Spleen (tissue), 11 donors: Measurements from ENCODE around the gene CAPN10. TPM values are rescaled to one million over a fixed set of nuclear protein-coding genes. Genes with fewer than 3 reads are reported as not detected.

ENCODE experiments used
- DNase-seq: peaks from one replicate; pipeline ENCODE4 v3.0.0-alpha.2; 2020
- H3K27ac ChIP-seq, 8 donors: fragments of 200-600 bp; sonication (generic) in 7 of 8; 1 replicate in 4 of 8; 2 replicates in 4 of 8; pipeline versions ENCODE4 v1.5.0 to v1.8.0; 2016 to 2021; ENCODE audit warnings: inconsistent platforms in 4 of 8, mild to moderate bottlenecking in 4 of 8, moderate library complexity in 1 of 8
- H3K27me3 ChIP-seq, 7 donors: fragments of 200-600 bp; sonication (generic) in 6 of 7; replicated peaks in 1 of 7; 1 replicate in 4 of 7; 2 replicates in 3 of 7; pipeline versions ENCODE4 v1.5.0 to v1.8.0; 2016 to 2021; ENCODE audit warnings: inconsistent platforms in 3 of 7, mild to moderate bottlenecking in 1 of 7
- H3K36me3 ChIP-seq, 6 donors: fragments of 200-600 bp; sonication (generic) in 5 of 6; 1 replicate in 4 of 6; 2 replicates in 2 of 6; pipeline versions ENCODE4 v1.5.0 to v1.8.0; 2016 to 2021; ENCODE audit warnings: inconsistent platforms in 2 of 6
- H3K4me1 ChIP-seq, 6 donors: fragments of 200-600 bp; sonication (generic) in 5 of 6; 1 replicate in 3 of 6; 2 replicates in 3 of 6; pipeline versions ENCODE4 v1.5.0 to v1.8.0; 2016 to 2021; ENCODE audit warnings: inconsistent platforms in 3 of 6
- H3K4me3 ChIP-seq, 8 donors: fragments of 200-600 bp; sonication (generic) in 7 of 8; 1 replicate in 4 of 8; 2 replicates in 4 of 8; pipeline versions ENCODE4 v1.5.0 to v1.8.0; 2016 to 2021; ENCODE audit warnings: inconsistent platforms in 4 of 8, mild to moderate bottlenecking in 4 of 8, moderate library complexity in 2 of 8
- H3K9me3 ChIP-seq, 8 donors: fragments of 200-600 bp; sonication (generic) in 7 of 8; 1 replicate in 4 of 8; 2 replicates in 4 of 8; pipeline versions ENCODE4 v1.5.0 to v1.8.0; 2016 to 2021; ENCODE audit warnings: inconsistent platforms in 4 of 8
- POLR2A ChIP-seq, 3 donors: fragments of 450-650 bp; IDR thresholded peaks; one replicate each; pipeline ENCODE4 v1.5.1; 2017; ENCODE audit warnings: antibody characterized with exemption in 3 of 3, mild to moderate bottlenecking in 1 of 3
- POLR2AphosphoS5 ChIP-seq, 3 donors: sonication (generic); formaldehyde crosslinking; IDR thresholded peaks; one replicate each; pipeline ENCODE4 v1.5.1; 2017; ENCODE audit warnings: antibody characterized with exemption in 3 of 3
- WGBS, 5 donors: extraction: QIAGEN DNeasy Blood & Tissue Kit in 3 of 5; methylation state at CpG; one replicate each; pipeline versions ENCODE4 v1.1.5 to v1.1.7; 2013 to 2018; 5-methylcytosine and 5-hydroxymethylcytosine counted together
- intact Hi-C: fragments of 100-400 bp; cut with DNase I; formaldehyde crosslinking; loops from one replicate; pipeline ENCODE4 v1.15.0; 2023; ENCODE audit warnings: low total_unique reads
- polyA plus RNA-seq, 3 donors: library from polyadenylated mRNA; stranded (reverse); fragments of 200-250 nt; gene quantifications; one replicate each; pipeline ENCODE4 v1.2.1, GENCODE V29; 2013
- total RNA-seq, 7 donors: library from RNA; depleted of rRNA in 3 of 7; stranded (reverse); fragments of >200 nt in 3 of 7; fragmentation: NEBNext Ultra II Directional in 4 of 7; extraction: Animal tissue kit (Norgen Biotek cat#: 25700) in 4 of 7; gene quantifications; one replicate each; pipeline versions ENCODE4 v1.1.0 to v1.2.1, GENCODE V29; 2016 to 2021
- TF ChIP-seq, protein P1 (sequence below), 11 experiments: fragments of 200-600 bp in 7 of 11; fragments of 450-650 bp in 4 of 11; sonication (generic) in 4 of 11; IDR thresholded peaks in 8 of 11; conservative IDR thresholded peaks in 3 of 11; 1 replicate in 7 of 11; 2 replicates in 4 of 11; pipeline versions ENCODE4 v1.4.0 to v1.8.0; 2016 to 2021; ENCODE audit warnings: antibody characterized with exemption in 11 of 11, inconsistent platforms in 4 of 11, mild to moderate bottlenecking in 1 of 11
- donor health status: healthy with polysubstance abuse.
- donor health status: DM: no; HTN: no; CAD: no; lungs with moderate emphysema.
- donor health status: DM: no; HTN: no; CAD: no.
- donor health status: Bipolar disorder and iron deficiency.
- donor health status: healthy.
- donor health status: DM: no; HTN: no; CAD: no.
- donor health status: DM: yes; HTN: yes; CAD: no.

CAPN10 gene
- total and polyA plus RNA-seq, 10 donors, result 34.7 to 83.1 (median 60.5) TPM

DNA sequence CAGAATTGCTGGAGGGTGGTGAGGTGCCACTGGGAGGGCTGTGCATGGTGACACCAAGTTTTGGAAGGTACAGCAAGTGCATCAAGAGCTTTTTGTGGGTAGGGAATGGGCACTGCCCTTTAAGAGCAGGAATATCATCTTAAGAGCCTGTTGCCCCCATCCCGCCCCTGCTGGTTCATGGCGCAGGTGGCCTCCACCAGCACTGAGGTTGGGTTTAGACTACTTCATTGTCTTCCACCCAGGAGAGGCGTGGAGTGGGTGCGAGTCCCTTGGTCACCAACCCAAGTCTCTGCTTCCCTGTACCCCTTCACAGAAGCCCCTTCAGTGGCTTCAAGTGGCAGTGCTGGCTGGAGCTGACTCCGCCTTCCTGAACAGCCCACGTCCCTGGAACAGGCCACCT is 10.5 kb upstream of the CAPN10 start:
- Histone ChIP-seq H3K27me3 (no peaks in the 10 kb centered on the region), H3K27ac (no peak overlapping the region), H3K36me3 (peaks cover 3 to 86% (median 65%) of the 10 kb centered on the region in 6 donors), H3K9me3 (peaks cover 0 to 3% (median 2%) of the 10 kb centered on the region in 8 donors), H3K4me3 (no peak overlapping the region), H3K4me1 (peaks cover 7 to 54% (median 31%) of the 10 kb centered on the region in 6 donors)
- WGBS, 5 donors, result 78 to 93% (median 85%) methylated on average over 4 to 6 of the region's 6 CpGs
- peak; percentile 57 for DNase-seq
- intact Hi-C loops, result no loop called here
- TF ChIP-seq, protein P1, sequence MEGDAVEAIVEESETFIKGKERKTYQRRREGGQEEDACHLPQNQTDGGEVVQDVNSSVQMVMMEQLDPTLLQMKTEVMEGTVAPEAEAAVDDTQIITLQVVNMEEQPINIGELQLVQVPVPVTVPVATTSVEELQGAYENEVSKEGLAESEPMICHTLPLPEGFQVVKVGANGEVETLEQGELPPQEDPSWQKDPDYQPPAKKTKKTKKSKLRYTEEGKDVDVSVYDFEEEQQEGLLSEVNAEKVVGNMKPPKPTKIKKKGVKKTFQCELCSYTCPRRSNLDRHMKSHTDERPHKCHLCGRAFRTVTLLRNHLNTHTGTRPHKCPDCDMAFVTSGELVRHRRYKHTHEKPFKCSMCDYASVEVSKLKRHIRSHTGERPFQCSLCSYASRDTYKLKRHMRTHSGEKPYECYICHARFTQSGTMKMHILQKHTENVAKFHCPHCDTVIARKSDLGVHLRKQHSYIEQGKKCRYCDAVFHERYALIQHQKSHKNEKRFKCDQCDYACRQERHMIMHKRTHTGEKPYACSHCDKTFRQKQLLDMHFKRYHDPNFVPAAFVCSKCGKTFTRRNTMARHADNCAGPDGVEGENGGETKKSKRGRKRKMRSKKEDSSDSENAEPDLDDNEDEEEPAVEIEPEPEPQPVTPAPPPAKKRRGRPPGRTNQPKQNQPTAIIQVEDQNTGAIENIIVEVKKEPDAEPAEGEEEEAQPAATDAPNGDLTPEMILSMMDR (IDR thresholded peaks at IDR 0.05 in 8 of 11, conservative IDR thresholded peaks at IDR 0.05 in 3 of 11), result no peak
- no peak for TF ChIP-seq POLR2AphosphoS5 (IDR thresholded peaks at IDR 0.05)
- no peak for TF ChIP-seq POLR2A (IDR thresholded peaks at IDR 0.05)

DNA sequence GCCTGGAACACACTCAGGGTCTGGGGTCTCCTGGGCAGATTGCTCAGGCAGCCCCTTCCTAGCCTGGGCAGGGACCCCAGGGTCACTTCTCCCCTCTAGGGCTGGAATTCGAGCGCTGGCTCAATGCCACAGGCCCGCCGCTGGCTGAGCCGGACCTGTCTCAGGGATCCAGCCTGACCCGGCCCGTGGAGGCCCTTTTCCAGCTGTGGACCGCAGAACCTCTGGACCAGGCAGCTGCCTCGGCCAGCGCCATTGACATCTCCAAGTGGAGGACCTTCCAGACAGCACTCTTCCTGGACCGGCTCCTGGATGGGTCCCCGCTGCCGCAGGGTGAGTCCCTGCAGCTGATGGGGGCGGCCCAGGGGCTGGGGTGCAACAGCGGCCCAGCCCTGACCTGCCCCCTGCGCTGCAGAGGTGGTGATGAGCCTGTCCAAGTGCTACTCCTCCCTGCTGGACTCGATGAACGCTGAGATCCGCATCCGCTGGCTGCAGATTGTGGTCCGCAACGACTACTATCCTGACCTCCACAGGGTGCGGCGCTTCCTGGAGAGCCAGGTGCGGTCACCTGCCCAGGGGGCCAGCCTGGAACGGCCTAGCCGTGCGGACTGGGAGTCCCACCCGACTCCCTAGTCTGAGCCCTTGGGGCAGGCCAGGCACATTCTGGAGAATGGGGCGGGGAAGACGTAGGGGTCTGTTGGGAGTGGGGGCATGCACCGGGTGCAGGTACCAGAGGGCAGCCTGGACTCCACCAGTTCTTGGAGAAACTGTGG is 9.9 kb upstream of the CAPN10 start:
- H3K36me3 ChIP-seq, result peaks cover 3 to 81% (median 65%) of the 10 kb centered on the region in 6 donors
- intact Hi-C loops, result no loop called here

DNA sequence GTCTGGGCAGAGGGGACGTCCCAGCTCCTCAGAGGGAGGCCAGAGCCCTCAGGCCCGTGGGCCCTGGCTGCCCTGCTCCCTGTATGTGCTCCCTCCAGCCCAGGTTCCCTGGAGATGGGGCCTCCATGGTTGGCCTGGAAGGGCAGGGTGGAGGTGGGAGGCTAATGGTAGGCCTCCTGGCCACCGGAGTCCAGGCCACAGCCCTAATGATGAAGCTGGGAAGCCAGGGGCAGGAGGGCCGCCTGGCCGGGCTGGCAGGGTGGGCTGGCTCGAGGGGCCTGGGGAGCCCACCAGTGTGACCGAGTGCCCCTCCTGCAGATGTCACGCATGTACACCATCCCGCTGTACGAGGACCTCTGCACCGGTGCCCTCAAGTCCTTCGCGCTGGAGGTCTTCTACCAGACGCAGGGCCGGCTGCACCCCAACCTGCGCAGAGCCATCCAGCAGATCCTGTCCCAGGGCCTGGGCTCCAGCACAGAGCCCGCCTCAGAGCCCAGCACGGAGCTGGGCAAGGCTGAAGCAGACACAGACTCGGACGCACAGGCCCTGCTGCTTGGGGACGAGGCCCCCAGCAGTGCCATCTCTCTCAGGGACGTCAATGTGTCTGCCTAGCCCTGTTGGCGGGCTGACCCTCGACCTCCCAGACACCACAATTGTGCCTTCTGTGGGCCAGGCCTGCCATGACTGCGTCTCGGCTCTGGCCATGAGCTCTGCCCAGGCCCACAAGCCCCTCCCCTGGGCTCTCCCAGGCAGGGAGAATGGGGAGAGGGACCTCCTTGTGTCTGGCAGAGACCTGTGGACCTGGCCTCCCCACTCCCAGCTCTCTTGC is 9.0 kb upstream of the CAPN10 start:
- Histone ChIP-seq H3K4me3 (no peak overlapping the region), H3K9me3 (peaks cover 0 to 8% (median 6%) of the 10 kb centered on the region in 8 donors), H3K27me3 (no peaks in the 10 kb centered on the region), H3K27ac (peak overlapping the region in 1 of 8 donors; percentile 86), H3K4me1 (peaks cover 4 to 45% (median 24%) of the 10 kb centered on the region in 6 donors), H3K36me3 (peaks cover 3 to 73% (median 62%) of the 10 kb centered on the region in 6 donors)
- DNase-seq, result no peak
- TF ChIP-seq, protein P1 (IDR thresholded peaks at IDR 0.05 in 8 of 11, conservative IDR thresholded peaks at IDR 0.05 in 3 of 11), result no peak
- TF ChIP-seq POLR2AphosphoS5 (IDR thresholded peaks at IDR 0.05), result peak in 1 of 3 donors; percentile 1
- TF ChIP-seq POLR2A (IDR thresholded peaks at IDR 0.05), result no peak
- WGBS, 5 donors, result 91 to 94% (median 93%) methylated on average over 7 to 26 of the region's 26 CpGs
- intact Hi-C loops, result no loop called here

More for the DNA sequence above, 9.9 kb upstream of the CAPN10 start:
- H3K27ac ChIP-seq, result no peak overlapping the region
- peak in 1 of 3 donors; percentile 31 for TF ChIP-seq POLR2AphosphoS5 (IDR thresholded peaks at IDR 0.05)
- TF ChIP-seq, protein P1 (IDR thresholded peaks at IDR 0.05 in 8 of 11, conservative IDR thresholded peaks at IDR 0.05 in 3 of 11), result no peak
- H3K9me3 ChIP-seq, result peaks cover 0 to 8% (median 6%) of the 10 kb centered on the region in 8 donors
- DNase-seq, result peak; percentile 78
- peaks cover 4 to 48% (median 27%) of the 10 kb centered on the region in 6 donors for H3K4me1 ChIP-seq
- WGBS, 5 donors, result 94 to 96% (median 95%) methylated on average over 16 to 32 of the region's 32 CpGs
- H3K4me3 ChIP-seq, result no peak overlapping the region
- H3K27me3 ChIP-seq, result no peaks in the 10 kb centered on the region
